Liver (tissue), 9 donors: ENCODE results near the gene NCSTN. TPM values are rescaled to one million over a fixed set of nuclear protein-coding genes. Genes with fewer than 3 reads are reported as not detected.

ENCODE experiments used
- DNase-seq: peaks from one replicate; pipeline ENCODE4 v3.0.0-alpha.2; 2017; ENCODE audit warnings: low spot score
- H3K27ac ChIP-seq, 2 donors: one replicate each; pipeline ENCODE4 v1.7.0; 2013; ENCODE audit warnings: inconsistent platforms in 2 of 2, low read length in 2 of 2, control low read depth in 1 of 2, low read depth in 1 of 2, mild to moderate bottlenecking in 1 of 2
- H3K27me3 ChIP-seq, 4 donors: one replicate each; pipeline versions ENCODE4 v1.6.1 to v1.7.0; 2013; ENCODE audit warnings: low read length in 3 of 4, inconsistent platforms in 1 of 4, mild to moderate bottlenecking in 1 of 4, moderate library complexity in 1 of 4; ENCODE audit not compliant: control insufficient read depth in 4 of 4, insufficient read depth in 4 of 4
- H3K36me3 ChIP-seq, 4 donors: one replicate each; pipeline versions ENCODE4 v1.6.1 to v1.7.0; 2013; ENCODE audit warnings: low read length in 3 of 4, mild to moderate bottlenecking in 3 of 4, low read depth in 1 of 4, moderate library complexity in 1 of 4; ENCODE audit not compliant: control insufficient read depth in 4 of 4, insufficient read depth in 3 of 4
- H3K4me1 ChIP-seq, 4 donors: one replicate each; pipeline versions ENCODE4 v1.6.1 to v1.7.0; 2013; ENCODE audit warnings: low read length in 3 of 4, mild to moderate bottlenecking in 3 of 4, moderate library complexity in 1 of 4; ENCODE audit not compliant: control insufficient read depth in 4 of 4, insufficient read depth in 4 of 4
- H3K4me3 ChIP-seq, 3 donors: one replicate each; pipeline versions ENCODE4 v1.6.1 to v1.7.0; 2013; ENCODE audit warnings: low read length in 3 of 3, control low read depth in 1 of 3, low read depth in 1 of 3, mild to moderate bottlenecking in 1 of 3
- H3K9ac ChIP-seq, 2 donors: one replicate each; pipeline ENCODE4 v1.7.0; 2013; ENCODE audit warnings: low read length in 2 of 2, mild to moderate bottlenecking in 2 of 2, moderate library complexity in 2 of 2, control low read depth in 1 of 2, low read depth in 1 of 2
- H3K9me3 ChIP-seq, 4 donors: one replicate each; pipeline versions ENCODE4 v1.6.1 to v1.7.0; 2013; ENCODE audit warnings: low read length in 3 of 4; ENCODE audit not compliant: control insufficient read depth in 4 of 4
- ATF3 ChIP-seq: IDR thresholded peaks from 2 replicates; pipeline ENCODE4 v1.6.1; 2016; ENCODE audit warnings: antibody characterized with exemption
- CTCF ChIP-seq: fragments of 150-350 bp; IDR thresholded peaks from 2 replicates; pipeline ENCODE4 v1.5.1; 2017; ENCODE audit warnings: improper control_type of control experiment, low read depth, low read length; ENCODE audit not compliant: missing input control
- EGR1 ChIP-seq, 2 donors: IDR thresholded peaks; 2 replicates each; pipeline ENCODE4 v1.6.1; 2016 to 2018; ENCODE audit warnings: antibody characterized with exemption in 2 of 2, low read depth in 2 of 2
- FOXA1 ChIP-seq: IDR thresholded peaks from 2 replicates; pipeline ENCODE4 v1.6.1; 2016; ENCODE audit warnings: antibody characterized with exemption
- FOXA2 ChIP-seq: IDR thresholded peaks from 2 replicates; pipeline ENCODE4 v1.6.1; 2016; ENCODE audit warnings: antibody characterized with exemption
- GABPA ChIP-seq, 2 donors: IDR thresholded peaks in 1 of 2; conservative IDR thresholded peaks in 1 of 2; 2 replicates each; pipeline ENCODE4 v1.6.1; 2016; ENCODE audit warnings: antibody characterized with exemption in 2 of 2, mild to moderate bottlenecking in 1 of 2, moderate library complexity in 1 of 2
- HNF4A ChIP-seq, 2 donors: conservative IDR thresholded peaks; 2 replicates each; pipeline ENCODE4 v1.6.1; 2016; ENCODE audit warnings: antibody characterized with exemption in 2 of 2, mild to moderate bottlenecking in 2 of 2
- HNF4G ChIP-seq: IDR thresholded peaks from 2 replicates; pipeline ENCODE4 v1.6.1; 2016; ENCODE audit warnings: antibody characterized with exemption
- JUND ChIP-seq, 2 donors: IDR thresholded peaks; 2 replicates each; pipeline ENCODE4 v1.6.1; 2016; ENCODE audit warnings: antibody characterized with exemption in 2 of 2
- MAX ChIP-seq: IDR thresholded peaks from 2 replicates; pipeline ENCODE4 v1.6.1; 2016; ENCODE audit warnings: antibody characterized with exemption
- NR2F2 ChIP-seq: IDR thresholded peaks from 2 replicates; pipeline ENCODE4 v1.6.1; 2016; ENCODE audit warnings: antibody characterized with exemption
- RAD21 ChIP-seq, 2 donors: IDR thresholded peaks; 2 replicates each; pipeline ENCODE4 v1.6.1; 2016; ENCODE audit warnings: antibody characterized with exemption in 2 of 2, mild to moderate bottlenecking in 2 of 2
- REST ChIP-seq: IDR thresholded peaks from 2 replicates; pipeline ENCODE4 v1.6.1; 2016; ENCODE audit warnings: antibody characterized with exemption, mild to moderate bottlenecking
- RXRA ChIP-seq, 2 donors: IDR thresholded peaks; 2 replicates each; pipeline ENCODE4 v1.6.1; 2017 to 2018; ENCODE audit warnings: antibody characterized with exemption in 2 of 2, mild to moderate bottlenecking in 1 of 2
- SP1 ChIP-seq: IDR thresholded peaks from 2 replicates; pipeline ENCODE4 v1.6.1; 2018; ENCODE audit warnings: antibody characterized with exemption, mild to moderate bottlenecking
- TAF1 ChIP-seq: conservative IDR thresholded peaks from 2 replicates; pipeline ENCODE4 v1.6.1; 2016; ENCODE audit warnings: antibody characterized with exemption, mild to moderate bottlenecking
- YY1 ChIP-seq: IDR thresholded peaks from 2 replicates; pipeline ENCODE4 v1.6.1; 2016; ENCODE audit warnings: antibody characterized with exemption, mild to moderate bottlenecking
- ZBTB33 ChIP-seq: IDR thresholded peaks from 2 replicates; pipeline ENCODE4 v1.6.1; 2016; ENCODE audit warnings: antibody characterized with exemption
- WGBS: extraction: QIAGEN DNeasy Blood & Tissue Kit; methylation state at CpG from one replicate; pipeline ENCODE4 v1.1.7; 2013; 5-methylcytosine and 5-hydroxymethylcytosine counted together
- polyA plus RNA-seq, 2 donors: library from polyadenylated mRNA; stranded (reverse) in 1 of 2; unstranded in 1 of 2; fragments of 200-250 nt in 1 of 2; fragments of >200 nt in 1 of 2; fragmentation: Nextera tagmentation in 1 of 2; extraction: Ambion mirVana in 1 of 2; gene quantifications; one replicate each; pipeline versions ENCODE4 v1.2.1 to v1.2.3, GENCODE V29; 2013 to 2015
- total RNA-seq, 2 donors: library from RNA; depleted of rRNA; stranded (reverse); fragments of >200 nt; gene quantifications; one replicate each; pipeline ENCODE4 v1.2.3, GENCODE V29; 2014
- donor health status: healthy.
- donor health status: healthy.
- donor health status: healthy.
- donor health status: healthy.
- donor health status: healthy.

The NCSTN gene
- total and polyA plus RNA-seq, 4 donors: 32.2 to 44.6 (median 37.5) TPM

GRCh38 chr1:160363951-160364735 lies 21.0 kb downstream of the NCSTN start (continued):
- TF ChIP-seq GABPA (IDR thresholded peaks at IDR 0.05 in 1 of 2, conservative IDR thresholded peaks at IDR 0.05 in 1 of 2) (no peak), YY1 (no peak), HNF4G (no peak)

GRCh38 chr1:160365325-160365724 lies 22.1 kb downstream of the NCSTN start:
- H3K4me3 ChIP-seq: no peak overlapping the region
- TF ChIP-seq JUND (IDR thresholded peaks at IDR 0.05): no peak
- no peak for TF ChIP-seq NR2F2
- no peak for TF ChIP-seq RXRA (IDR thresholded peaks at IDR 0.05)
- TF ChIP-seq FOXA2: no peak
- no peak for TF ChIP-seq ZBTB33
- TF ChIP-seq CTCF: no peak
- no peak for TF ChIP-seq ATF3
- no peak for TF ChIP-seq TAF1
- no peak for TF ChIP-seq MAX
- TF ChIP-seq HNF4A (conservative IDR thresholded peaks at IDR 0.05): no peak
- TF ChIP-seq RAD21 (IDR thresholded peaks at IDR 0.05): no peak
- no peak for TF ChIP-seq REST
- TF ChIP-seq SP1: no peak
- TF ChIP-seq YY1: no peak
- TF ChIP-seq HNF4G: no peak
- no peak for TF ChIP-seq GABPA (IDR thresholded peaks at IDR 0.05 in 1 of 2, conservative IDR thresholded peaks at IDR 0.05 in 1 of 2)
- TF ChIP-seq FOXA1: no peak
- no peak for TF ChIP-seq EGR1 (IDR thresholded peaks at IDR 0.05; ENCODE audit: low read depth in 2 of 2)
- peaks cover 0 to 3% (median 0%) of the 10 kb centered on the region in 4 donors for H3K36me3 ChIP-seq
- H3K27me3 ChIP-seq: no peaks in the 10 kb centered on the region
- no peak overlapping the region for H3K9ac ChIP-seq
- no peak for DNase-seq
- H3K27ac ChIP-seq: no peak overlapping the region
- WGBS: 93% methylated on average over 1 of the region's 1 CpG
- H3K9me3 ChIP-seq: no peaks in the 10 kb centered on the region
- H3K4me1 ChIP-seq: no peaks in the 10 kb centered on the region
